CD14-positive monocyte (primary cell): ENCODE results near the gene COL6A1. TPM values are rescaled to one million over a fixed set of nuclear protein-coding genes. Genes with fewer than 3 reads are reported as not detected.

Experiments
- DNase-seq, 3 donors: peaks; one replicate each; pipeline ENCODE4 v3.0.0-alpha.2; 2011 to 2022
- H2AFZ ChIP-seq: 2 replicates; pipeline ENCODE4 v1.6.0; 2012; ENCODE audit warnings: mild to moderate bottlenecking, low read depth, low read length, inconsistent platforms; ENCODE audit not compliant: insufficient read depth, poor library complexity, severe bottlenecking
- H3K27ac ChIP-seq, 2 donors: 1 replicate in 1 of 2; 2 replicates in 1 of 2; pipeline ENCODE4 v1.5.1; 2012 to 2013; ENCODE audit warnings: low read length in 2 of 2, control low read depth in 1 of 2, inconsistent platforms in 1 of 2, low read depth in 1 of 2, mild to moderate bottlenecking in 1 of 2
- H3K27me3 ChIP-seq, 2 donors: one replicate each; pipeline versions ENCODE4 v1.6.0 to v1.6.1; 2011 to 2013; ENCODE audit warnings: low read length in 2 of 2; ENCODE audit not compliant: control insufficient read depth in 2 of 2, insufficient read depth in 2 of 2
- H3K36me3 ChIP-seq, 2 donors: replicated peaks in 1 of 2; 1 replicate in 1 of 2; 2 replicates in 1 of 2; pipeline versions ENCODE4 v1.5.1 to v1.6.1; 2012 to 2013; ENCODE audit warnings: low read length in 2 of 2, control low read depth in 1 of 2, inconsistent platforms in 1 of 2, mild to moderate bottlenecking in 1 of 2; ENCODE audit not compliant: insufficient read depth in 2 of 2, control insufficient read depth in 1 of 2
- H3K4me1 ChIP-seq, 2 donors: 1 replicate in 1 of 2; 2 replicates in 1 of 2; pipeline versions ENCODE4 v1.5.1 to v1.6.1; 2012 to 2013; ENCODE audit warnings: low read length in 2 of 2, control low read depth in 1 of 2, inconsistent platforms in 1 of 2, mild to moderate bottlenecking in 1 of 2, moderate library complexity in 1 of 2; ENCODE audit not compliant: insufficient read depth in 2 of 2, control insufficient read depth in 1 of 2
- H3K4me2 ChIP-seq: replicated peaks from 2 replicates; pipeline ENCODE3; 2012; ENCODE audit warnings: low read length, moderate library complexity, mild to moderate bottlenecking; ENCODE audit not compliant: poor library complexity, severe bottlenecking; ENCODE audit errors: extremely low read depth
- H3K4me3 ChIP-seq, 3 experiments: fragments of 200-600 bp in 1 of 3; sonication (generic) in 1 of 3; replicated peaks in 1 of 3; 1 replicate in 2 of 3; 2 replicates in 1 of 3; pipeline ENCODE4 v1.5.1; 2011 to 2013; ENCODE audit warnings: low read length in 3 of 3, mild to moderate bottlenecking in 3 of 3, control low read depth in 2 of 3, low read depth in 2 of 3, inconsistent platforms in 1 of 3, moderate library complexity in 1 of 3
- H3K79me2 ChIP-seq: 2 replicates; pipeline ENCODE4 v1.6.0; 2012; ENCODE audit warnings: mild to moderate bottlenecking, control low read depth, inconsistent platforms, low read length, moderate library complexity; ENCODE audit not compliant: insufficient read depth
- H3K9ac ChIP-seq: 2 replicates; pipeline ENCODE4 v1.6.0; 2017; ENCODE audit warnings: low read length, mild to moderate bottlenecking; ENCODE audit not compliant: insufficient read depth, poor library complexity, severe bottlenecking
- H3K9me3 ChIP-seq, 2 donors: replicated peaks in 1 of 2; 1 replicate in 1 of 2; 2 replicates in 1 of 2; pipeline versions ENCODE4 v1.5.1 to v1.6.1; 2012 to 2013; ENCODE audit warnings: low read length in 2 of 2, control low read depth in 1 of 2; ENCODE audit not compliant: control insufficient read depth in 1 of 2, insufficient read depth in 1 of 2
- H4K20me1 ChIP-seq: 2 replicates; pipeline ENCODE4 v1.6.0; 2012; ENCODE audit warnings: mild to moderate bottlenecking, low read length, control low read depth, moderate library complexity; ENCODE audit not compliant: insufficient read depth
- H3K27ac Mint-ChIP-seq, 7 donors: one replicate each; pipeline ENCODE4 v1.8.0; 2020; ENCODE audit warnings: mild to moderate bottlenecking in 7 of 7, mixed read lengths in 7 of 7, moderate library complexity in 6 of 7, inconsistent platforms in 2 of 7
- H3K27me3 Mint-ChIP-seq, 3 donors: one replicate each; pipeline ENCODE4 v1.8.0; 2021 to 2022; ENCODE audit warnings: low read depth in 3 of 3, mild to moderate bottlenecking in 3 of 3, mixed read lengths in 3 of 3, moderate library complexity in 3 of 3, inconsistent platforms in 1 of 3
- H3K36me3 Mint-ChIP-seq, 2 donors: one replicate each; pipeline ENCODE4 v1.8.0; 2020; ENCODE audit warnings: mixed read lengths in 2 of 2, inconsistent platforms in 1 of 2, mild to moderate bottlenecking in 1 of 2
- H3K4me1 Mint-ChIP-seq: one replicate; pipeline ENCODE4 v1.8.0; 2020; ENCODE audit warnings: mild to moderate bottlenecking, mixed read lengths
- H3K4me3 Mint-ChIP-seq, 2 donors: one replicate each; pipeline ENCODE4 v1.8.0; 2020; ENCODE audit warnings: mild to moderate bottlenecking in 2 of 2, mixed read lengths in 2 of 2, moderate library complexity in 1 of 2
- H3K9me3 Mint-ChIP-seq, 7 donors: one replicate each; pipeline ENCODE4 v1.8.0; 2020 to 2022; ENCODE audit warnings: mixed read lengths in 7 of 7, mild to moderate bottlenecking in 6 of 7, moderate library complexity in 6 of 7, inconsistent platforms in 2 of 7
- CTCF ChIP-seq: fragments of 200-600 bp; IDR thresholded peaks from one replicate; pipeline ENCODE4 v1.8.0; 2022; ENCODE audit warnings: antibody characterized with exemption, mild to moderate bottlenecking
- WGBS: methylation state at CpG from one replicate; pipeline ENCODE4 v1.1.5; 2013; ENCODE audit warnings: missing lambda C conversion rate; ENCODE audit not compliant: insufficient coverage; 5-methylcytosine and 5-hydroxymethylcytosine counted together
- intact Hi-C, 2 donors: fragments of 100-400 bp; cut with micrococcal nuclease; formaldehyde crosslinking; loops; one replicate each; pipeline versions ENCODE4 v1.15.0 to v1.15.1; 2023
- polyA plus RNA-seq, 3 donors: library from polyadenylated mRNA; depleted of rRNA in 1 of 3; unstranded in 2 of 3; stranded (reverse) in 1 of 3; fragments of 300-500 nt in 2 of 3; fragments of >200 nt in 1 of 3; fragmentation: Illumina TruSeq in 2 of 3; gene quantifications; 1 replicate in 2 of 3; 2 replicates in 1 of 3; pipeline ENCODE4 v1.2.3, GENCODE V29; 2012 to 2021

COL6A1 gene
- polyA plus RNA-seq, 3 donors = 0.08 to 0.11 (median 0.10) TPM

- no peak for DNase-seq
- no peaks in the 10 kb centered on the region for H3K27me3 ChIP-seq
- H3K36me3 Mint-ChIP-seq = no peaks in the 10 kb centered on the region
- 100% methylated on average over 6 of the region's 6 CpGs for WGBS
- H3K79me2 ChIP-seq = no peaks in the 10 kb centered on the region
- no peaks in the 10 kb centered on the region for H3K4me1 ChIP-seq
- H3K4me2 ChIP-seq = no peak overlapping the region
- peaks cover 0 to 2% of the 10 kb centered on the region in 2 donors for H3K9me3 ChIP-seq
- no peak overlapping the region for H3K27ac ChIP-seq
- H3K4me3 ChIP-seq = no peak overlapping the region
- no peaks in the 10 kb centered on the region for H3K36me3 ChIP-seq
- H4K20me1 ChIP-seq = no peaks in the 10 kb centered on the region
- TF ChIP-seq CTCF = no peak
- H3K4me1 Mint-ChIP-seq = no peaks in the 10 kb centered on the region
- intact Hi-C loops = no loop called here
- H3K27ac Mint-ChIP-seq = no peak overlapping the region
- peaks cover 4 to 32% (median 19%) of the 10 kb centered on the region in 3 donors for H3K27me3 Mint-ChIP-seq
- H3K4me3 Mint-ChIP-seq = no peak overlapping the region
- H3K9ac ChIP-seq = no peak overlapping the region
- peaks cover 0 to 7% (median 3%) of the 10 kb centered on the region in 7 donors for H3K9me3 Mint-ChIP-seq
- no peak overlapping the region for H2AFZ ChIP-seq
These were observed 26.6 kb upstream of the COL6A1 start for GRCh38 chr21:45954921-45955320.

- no peak overlapping the region for H3K9ac ChIP-seq
- peaks cover 0 to 15% of the 10 kb centered on the region in 2 donors for H3K9me3 ChIP-seq
- TF ChIP-seq CTCF = no peak
- no peaks in the 10 kb centered on the region for H3K36me3 ChIP-seq
- H3K4me1 ChIP-seq = no peaks in the 10 kb centered on the region
- Mint-ChIP-seq H3K9me3 (peaks cover 10 to 23% (median 17%) of the 10 kb centered on the region in 7 donors), H3K27me3 (peaks cover 5 to 29% (median 19%) of the 10 kb centered on the region in 3 donors), H3K27ac (peak overlapping the region in 1 of 7 donors; percentile 8), H3K4me3 (no peak overlapping the region), H3K36me3 (no peaks in the 10 kb centered on the region), H3K4me1 (no peaks in the 10 kb centered on the region)
- no peak overlapping the region for H3K27ac ChIP-seq
- no peaks in the 10 kb centered on the region for H3K27me3 ChIP-seq
- no peak overlapping the region for H3K4me3 ChIP-seq
- H4K20me1 ChIP-seq = no peaks in the 10 kb centered on the region
- no peaks in the 10 kb centered on the region for H3K79me2 ChIP-seq
- intact Hi-C loops = no loop called here
- no peak overlapping the region for H3K4me2 ChIP-seq
- DNase-seq = no peak
- 100% methylated on average over 1 of the region's 4 CpGs for WGBS
- no peak overlapping the region for H2AFZ ChIP-seq
These were observed 24.0 kb upstream of the COL6A1 start for GRCh38 chr21:45957551-45957950.
